Esophagus squamous epithelium (tissue), 5 donors: Measurements from ENCODE around the gene TMEM184C. TPM values are rescaled to one million over a fixed set of nuclear protein-coding genes. Genes with fewer than 3 reads are reported as not detected.

Source experiments
- DNase-seq: peaks from one replicate; lab custom pipeline; 2025; lab: John Stamatoyannopoulos, UW
- H3K27ac ChIP-seq, 4 donors: fragments of 200-600 bp; sonication (generic); one replicate each; pipeline ENCODE4 v1.5.1; 2016 to 2019; ENCODE audit warnings: mild to moderate bottlenecking in 1 of 4
- H3K27me3 ChIP-seq, 4 donors: fragments of 200-600 bp; sonication (generic); 1 replicate in 3 of 4; 2 replicates in 1 of 4; pipeline versions ENCODE4 v1.5.1 to v1.6.0; 2017 to 2021; ENCODE audit warnings: antibody characterized with exemption in 1 of 4
- H3K36me3 ChIP-seq, 3 donors: fragments of 200-600 bp; sonication (generic); one replicate each; pipeline ENCODE4 v1.5.1; 2016 to 2019
- H3K4me1 ChIP-seq, 3 donors: fragments of 200-600 bp; sonication (generic); one replicate each; pipeline ENCODE4 v1.5.1; 2017 to 2019
- H3K4me3 ChIP-seq, 4 donors: fragments of 200-600 bp; sonication (generic); 1 replicate in 3 of 4; 2 replicates in 1 of 4; pipeline ENCODE4 v1.5.1; 2016 to 2019; ENCODE audit warnings: mild to moderate bottlenecking in 2 of 4, moderate library complexity in 1 of 4
- H3K9me3 ChIP-seq, 3 donors: fragments of 200-600 bp; sonication (generic); one replicate each; pipeline ENCODE4 v1.5.1; 2016 to 2019
- POLR2A ChIP-seq, 4 donors: fragments of 450-650 bp; IDR thresholded peaks; one replicate each; pipeline ENCODE4 v1.6.1; 2017; ENCODE audit warnings: antibody characterized with exemption in 4 of 4, mild to moderate bottlenecking in 4 of 4, moderate library complexity in 3 of 4
- WGBS, 2 donors: methylation state at CpG; one replicate each; pipeline ENCODE4 v1.1.5; 2018; 5-methylcytosine and 5-hydroxymethylcytosine counted together
- intact Hi-C: fragments of 100-400 bp; cut with DNase I; formaldehyde crosslinking; loops from one replicate; pipeline ENCODE4 v1.15.0; 2022
- total RNA-seq, 4 donors: library from RNA; depleted of rRNA; stranded (reverse); fragments of >200 nt; gene quantifications; one replicate each; pipeline ENCODE4 v1.1.0, GENCODE V29; 2016
- TF ChIP-seq, protein P1 (sequence below), 6 experiments: fragments of 450-650 bp in 4 of 6; fragments of 200-600 bp in 2 of 6; sonication (generic) in 2 of 6; IDR thresholded peaks; one replicate each; pipeline ENCODE4 v1.5.1; 2016 to 2019; ENCODE audit warnings: antibody characterized with exemption in 6 of 6, mild to moderate bottlenecking in 4 of 6, moderate library complexity in 4 of 6
- donor health status: DM: yes; HTN: yes; CAD: no.

Gene TMEM184C
- total RNA-seq, 4 donors from 2014 or later, result 16.0 to 29.0 (median 21.6) TPM

DNA sequence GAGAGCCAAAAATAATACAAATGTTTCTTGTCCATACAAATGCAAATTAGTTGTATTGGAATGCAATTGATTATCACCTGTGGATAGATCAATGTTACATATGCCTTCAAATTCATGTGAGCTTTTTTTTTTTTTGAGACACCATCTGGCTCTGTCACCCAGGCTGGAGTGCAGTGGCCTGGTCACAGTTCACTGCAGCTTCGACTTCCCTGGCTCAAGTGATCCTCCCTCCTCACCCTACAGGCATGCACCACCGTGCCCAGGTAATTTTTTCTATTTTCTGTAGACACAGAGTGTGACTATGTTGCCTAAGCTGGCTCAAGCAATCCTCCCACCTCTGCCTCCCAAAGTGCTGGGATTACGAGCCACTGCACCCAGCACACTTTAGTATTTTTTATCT is 38.6 kb upstream of the TMEM184C start:
- no peaks in the 10 kb centered on the region for H3K27me3 ChIP-seq

DNA sequence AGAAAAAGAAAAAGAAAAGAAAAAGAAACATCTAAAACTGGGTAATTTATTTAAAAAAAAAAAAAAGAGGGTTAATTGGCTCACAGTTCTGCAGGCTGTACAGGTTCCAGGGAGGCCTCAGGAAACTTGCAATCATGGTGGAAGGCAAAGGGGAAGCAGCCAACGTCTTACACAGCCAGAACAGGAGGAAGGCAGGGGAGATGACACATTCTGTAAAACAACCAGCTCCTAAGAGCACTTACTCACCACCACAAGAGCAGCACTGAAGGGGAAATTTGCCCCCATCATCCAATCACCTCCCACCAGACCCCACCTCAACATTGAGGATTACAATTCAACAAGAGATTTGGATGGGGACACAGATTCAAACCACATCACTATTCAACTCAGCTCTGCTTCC is 36.8 kb upstream of the TMEM184C start:
- H3K27me3 ChIP-seq, result no peaks in the 10 kb centered on the region
- WGBS, 2 donors, result 13 to 42% methylated on average over 1 of the region's 1 CpG
- H3K9me3 ChIP-seq, result peaks cover 0 to 7% (median 0%) of the 10 kb centered on the region in 3 donors
- intact Hi-C loops, result no loop called here
- TF ChIP-seq POLR2A (IDR thresholded peaks at IDR 0.05), result no peak
- TF ChIP-seq, protein P1, sequence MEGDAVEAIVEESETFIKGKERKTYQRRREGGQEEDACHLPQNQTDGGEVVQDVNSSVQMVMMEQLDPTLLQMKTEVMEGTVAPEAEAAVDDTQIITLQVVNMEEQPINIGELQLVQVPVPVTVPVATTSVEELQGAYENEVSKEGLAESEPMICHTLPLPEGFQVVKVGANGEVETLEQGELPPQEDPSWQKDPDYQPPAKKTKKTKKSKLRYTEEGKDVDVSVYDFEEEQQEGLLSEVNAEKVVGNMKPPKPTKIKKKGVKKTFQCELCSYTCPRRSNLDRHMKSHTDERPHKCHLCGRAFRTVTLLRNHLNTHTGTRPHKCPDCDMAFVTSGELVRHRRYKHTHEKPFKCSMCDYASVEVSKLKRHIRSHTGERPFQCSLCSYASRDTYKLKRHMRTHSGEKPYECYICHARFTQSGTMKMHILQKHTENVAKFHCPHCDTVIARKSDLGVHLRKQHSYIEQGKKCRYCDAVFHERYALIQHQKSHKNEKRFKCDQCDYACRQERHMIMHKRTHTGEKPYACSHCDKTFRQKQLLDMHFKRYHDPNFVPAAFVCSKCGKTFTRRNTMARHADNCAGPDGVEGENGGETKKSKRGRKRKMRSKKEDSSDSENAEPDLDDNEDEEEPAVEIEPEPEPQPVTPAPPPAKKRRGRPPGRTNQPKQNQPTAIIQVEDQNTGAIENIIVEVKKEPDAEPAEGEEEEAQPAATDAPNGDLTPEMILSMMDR (IDR thresholded peaks at IDR 0.05), result no peak
- no peaks in the 10 kb centered on the region for H3K36me3 ChIP-seq
- DNase-seq, result no peak
- no peak overlapping the region for H3K27ac ChIP-seq
- H3K4me3 ChIP-seq, result no peak overlapping the region
- no peaks in the 10 kb centered on the region for H3K4me1 ChIP-seq

More for the DNA sequence above, 38.6 kb upstream of the TMEM184C start:
- Histone ChIP-seq H3K4me3 (no peak overlapping the region), H3K36me3 (no peaks in the 10 kb centered on the region), H3K27ac (no peak overlapping the region), H3K9me3 (no peaks in the 10 kb centered on the region), H3K4me1 (no peaks in the 10 kb centered on the region)
- WGBS, 2 donors, result 67 to 77% methylated on average over 3 of the region's 3 CpGs
- no peak for DNase-seq
- no peak for TF ChIP-seq POLR2A (IDR thresholded peaks at IDR 0.05)
- TF ChIP-seq, protein P1 (IDR thresholded peaks at IDR 0.05), result no peak
- intact Hi-C loops, result no loop called here

DNA sequence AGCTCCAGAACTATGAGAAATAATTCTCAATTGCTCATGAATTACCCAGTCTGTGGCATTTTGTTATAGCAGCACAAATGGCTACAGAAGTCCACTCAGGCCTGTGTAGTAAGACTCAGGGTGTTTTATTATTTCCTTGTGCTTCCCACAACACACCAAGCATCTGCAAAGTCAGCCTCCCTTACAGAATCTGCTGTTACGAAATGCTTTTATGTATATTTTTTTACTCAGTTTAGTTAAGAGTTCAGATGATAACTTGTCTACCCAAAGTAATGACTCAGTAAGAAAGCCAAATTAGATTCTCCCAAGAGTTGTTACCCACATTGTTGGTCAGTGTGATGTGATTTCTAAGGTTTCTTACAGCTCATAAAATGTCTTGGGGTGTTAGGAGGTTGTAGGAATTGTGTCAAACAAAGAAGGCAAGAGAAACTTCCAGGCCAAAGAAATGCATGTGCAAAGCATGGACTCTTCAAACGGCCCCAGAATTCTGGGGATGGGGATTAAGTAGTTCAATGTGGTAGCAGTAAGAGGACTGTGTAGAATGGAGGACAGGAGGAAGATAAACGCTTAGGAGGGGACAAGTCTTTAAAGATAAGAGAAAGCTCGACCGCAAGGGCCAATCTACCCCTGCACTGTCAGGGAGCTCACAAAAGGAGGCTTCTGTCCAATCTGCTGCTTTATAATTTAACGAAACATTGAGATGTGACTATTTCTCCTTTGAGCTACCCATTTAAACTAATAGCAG is 35.4 kb upstream of the TMEM184C start:
- no peaks in the 10 kb centered on the region for H3K36me3 ChIP-seq
- H3K27ac ChIP-seq, result no peak overlapping the region
- H3K4me3 ChIP-seq, result no peak overlapping the region
- intact Hi-C loops, result no loop called here
- no peak for DNase-seq
- peaks cover 0 to 7% (median 0%) of the 10 kb centered on the region in 3 donors for H3K9me3 ChIP-seq
- WGBS, 2 donors, result 70 to 81% methylated on average over 6 of the region's 6 CpGs
- H3K4me1 ChIP-seq, result no peaks in the 10 kb centered on the region
- TF ChIP-seq, protein P1 (IDR thresholded peaks at IDR 0.05), result no peak
- no peak for TF ChIP-seq POLR2A (IDR thresholded peaks at IDR 0.05)
- no peaks in the 10 kb centered on the region for H3K27me3 ChIP-seq

DNA sequence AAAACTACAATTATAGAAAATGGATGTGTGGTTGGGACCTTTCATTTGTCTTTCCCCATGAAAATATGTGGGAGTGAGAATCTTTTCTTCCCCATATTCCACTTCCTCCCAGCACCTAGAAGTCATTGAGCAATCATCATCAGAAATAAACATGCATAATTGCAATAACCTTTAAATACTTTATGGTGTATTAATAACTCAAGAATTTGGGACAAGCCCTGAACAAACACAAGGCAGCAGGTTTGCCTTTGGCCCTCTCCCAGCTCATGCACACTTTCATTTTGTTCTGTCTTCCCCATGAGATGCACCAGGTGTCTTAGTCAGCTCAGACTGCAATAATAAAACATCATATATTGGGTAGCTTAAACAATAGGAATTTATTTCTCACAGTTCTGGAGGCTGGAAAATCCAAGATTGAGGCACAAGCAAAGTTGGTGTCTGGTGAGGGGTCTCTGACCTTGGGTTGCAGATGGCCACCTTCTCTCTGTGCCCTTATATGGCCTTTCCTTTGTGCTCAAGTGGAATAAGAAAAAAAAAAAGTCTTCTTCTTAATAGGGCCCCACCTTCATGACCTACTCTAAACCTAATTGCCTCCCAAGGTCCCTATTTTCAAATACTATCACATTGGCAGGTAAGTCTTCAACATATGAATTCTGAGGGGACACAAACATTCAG is 34.7 kb upstream of the TMEM184C start:
- DNase-seq, result no peak
- H3K4me1 ChIP-seq, result no peaks in the 10 kb centered on the region
- TF ChIP-seq, protein P1 (IDR thresholded peaks at IDR 0.05), result no peak
- TF ChIP-seq POLR2A (IDR thresholded peaks at IDR 0.05), result no peak
- H3K27ac ChIP-seq, result no peak overlapping the region
- H3K36me3 ChIP-seq, result no peaks in the 10 kb centered on the region
- intact Hi-C loops, result no loop called here
- no peak overlapping the region for H3K4me3 ChIP-seq
- peaks cover 0 to 7% (median 0%) of the 10 kb centered on the region in 3 donors for H3K9me3 ChIP-seq
- H3K27me3 ChIP-seq, result no peaks in the 10 kb centered on the region

DNA sequence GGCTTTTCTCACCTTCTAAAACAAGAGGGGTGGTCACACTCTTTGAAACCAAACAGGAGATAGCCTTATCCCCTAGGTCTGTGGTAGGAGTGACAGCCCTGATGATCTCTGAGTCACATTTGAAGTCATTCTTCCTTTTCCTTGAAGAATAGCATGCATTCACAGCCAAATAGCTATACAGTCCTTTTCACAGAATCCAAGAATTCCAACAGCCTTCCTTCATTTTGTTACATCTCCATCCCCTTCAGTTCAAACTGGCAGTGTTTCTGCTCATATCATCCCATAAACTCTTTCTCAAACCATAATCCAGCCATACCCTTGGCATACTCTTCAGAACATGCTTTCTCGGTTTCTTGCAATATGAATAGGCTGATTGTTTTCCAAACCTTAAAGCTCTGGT is 33.3 kb upstream of the TMEM184C start:
- no peak overlapping the region for H3K27ac ChIP-seq
- H3K4me3 ChIP-seq, result no peak overlapping the region
- intact Hi-C loops, result no loop called here
- H3K36me3 ChIP-seq, result no peaks in the 10 kb centered on the region
- H3K27me3 ChIP-seq, result no peaks in the 10 kb centered on the region
- H3K4me1 ChIP-seq, result no peaks in the 10 kb centered on the region
- TF ChIP-seq, protein P1 (IDR thresholded peaks at IDR 0.05), result no peak
- TF ChIP-seq POLR2A (IDR thresholded peaks at IDR 0.05), result no peak
- no peak for DNase-seq
- H3K9me3 ChIP-seq, result peaks cover 0 to 7% (median 0%) of the 10 kb centered on the region in 3 donors
- WGBS, 2 donors, result 84 to 95% methylated on average over 1 of the region's 1 CpG
